Thoracic aorta endothelial cell (primary cell): Measurements from ENCODE around the gene NPS. TPM values are rescaled to one million over a fixed set of nuclear protein-coding genes. Genes with fewer than 3 reads are reported as not detected.

ENCODE experiments used
- total RNA-seq: library from RNA; depleted of rRNA; stranded (reverse); fragments of >200 nt; gene quantifications from 2 replicates; pipeline ENCODE4 v1.2.3, GENCODE V29; 2012

Gene NPS
- total RNA-seq = not detected in 2 replicates

GRCh38 chr10:127549009-127549408 lies at the start of gene NPS:
Gene NPS (plus strand): TSS chr10:127549309. CDS start chr10:127549369, 60 bp downstream.

Other genes starting within 250 kb of the NPS start
- gene FOXI2, start 187.9 kb downstream of the NPS start, total RNA-seq = not detected in 2 replicates